GM10248 (cell line): ENCODE results near the gene PACRG.

Experiments used
- CTCF ChIA-PET: fragments of 300-600 bp; sonication (Branson Sonifier 250); formaldehyde crosslinking; extraction: SDS; loops from one replicate; lab custom pipeline; 2021; ENCODE audit warnings: antibody characterized with exemption; lab: Yijun Ruan, JAX
- POLR2A ChIA-PET: fragments of 350-650 bp; sonication (Branson Sonifier 250); formaldehyde crosslinking; extraction: SDS; loops from one replicate; lab custom pipeline; 2020; ENCODE audit warnings: antibody characterized with exemption; lab: Yijun Ruan, JAX
- DNase-seq: peaks from one replicate; pipeline ENCODE4 v3.0.0; 2012; ENCODE audit errors: extremely low spot score
- CTCF ChIP-seq: IDR thresholded peaks from 2 replicates; pipeline ENCODE4 v1.5.1; 2012; ENCODE audit warnings: mild to moderate bottlenecking, low read depth; ENCODE audit errors: extremely low read depth, missing control alignments, control extremely low read depth

Gene PACRG

GRCh38 chr6:162868397-162868796 is 140.6 kb downstream of the PACRG start:
- ChIA-PET CTCF (no interaction called here), POLR2A (no interaction called here)
- no peak for DNase-seq
- TF ChIP-seq CTCF, result no peak

- CTCF ChIA-PET, result no interaction called here
- DNase-seq, result no peak
- POLR2A ChIA-PET, result no interaction called here
- no peak for TF ChIP-seq CTCF
These were observed 144.2 kb downstream of the PACRG start for GRCh38 chr6:162871966-162872365.

GRCh38 chr6:162873537-162873936 is 145.8 kb downstream of the PACRG start:
- no peak for TF ChIP-seq CTCF
- CTCF ChIA-PET, result no interaction called here
- POLR2A ChIA-PET, result no interaction called here
- DNase-seq, result no peak

- CTCF ChIA-PET, result no interaction called here
- no peak for TF ChIP-seq CTCF
- no peak for DNase-seq
- POLR2A ChIA-PET, result no interaction called here
These were observed 147.3 kb downstream of the PACRG start for GRCh38 chr6:162875070-162875469.

- no peak for TF ChIP-seq CTCF
- ChIA-PET POLR2A (no interaction called here), CTCF (interaction anchor here (0.9 kb wide), 1 partner anchor 24 kb away, joined by 3 read pairs; no protein-coding TSS in a partner anchor)
- DNase-seq, result no peak
These were observed 155.2 kb downstream of the PACRG start for GRCh38 chr6:162882801-162883481.

- ChIA-PET CTCF (no interaction called here), POLR2A (no interaction called here)
- no peak for TF ChIP-seq CTCF
- DNase-seq, result no peak
These were observed 160.4 kb downstream of the PACRG start for GRCh38 chr6:162887981-162888689.
